HG03354 (cell line): ENCODE measurements around the gene DBNL.

Experiments used
- ATAC-seq: cut with Tn5 transposase; IDR thresholded peaks from one replicate; pipeline ENCODE4 v1.9.1; 2021; ENCODE audit warnings: mild to moderate bottlenecking; ENCODE audit not compliant: unreplicated experiment, poor library complexity, severe bottlenecking

The DBNL gene

DNA sequence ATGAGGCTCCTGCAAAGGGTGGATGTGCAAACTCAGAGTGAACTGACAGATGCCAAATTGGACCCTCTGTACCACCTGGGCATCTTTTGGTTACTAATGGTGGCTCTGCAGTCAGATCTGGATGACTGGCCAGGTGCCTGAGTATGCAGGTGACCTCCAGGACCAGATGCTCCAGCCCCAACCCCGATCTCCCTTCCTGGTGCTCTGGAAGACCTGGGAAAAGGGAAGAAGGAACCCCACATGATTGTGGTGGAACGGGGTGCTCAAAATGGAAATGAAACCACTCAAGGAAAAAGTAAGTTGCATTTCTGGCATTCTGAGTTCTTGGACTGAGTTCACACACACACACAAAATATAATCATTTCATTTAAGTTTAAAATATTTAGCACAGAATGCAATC, 49.9 kb downstream of the DBNL start:
- ATAC-seq = no peak

DNA sequence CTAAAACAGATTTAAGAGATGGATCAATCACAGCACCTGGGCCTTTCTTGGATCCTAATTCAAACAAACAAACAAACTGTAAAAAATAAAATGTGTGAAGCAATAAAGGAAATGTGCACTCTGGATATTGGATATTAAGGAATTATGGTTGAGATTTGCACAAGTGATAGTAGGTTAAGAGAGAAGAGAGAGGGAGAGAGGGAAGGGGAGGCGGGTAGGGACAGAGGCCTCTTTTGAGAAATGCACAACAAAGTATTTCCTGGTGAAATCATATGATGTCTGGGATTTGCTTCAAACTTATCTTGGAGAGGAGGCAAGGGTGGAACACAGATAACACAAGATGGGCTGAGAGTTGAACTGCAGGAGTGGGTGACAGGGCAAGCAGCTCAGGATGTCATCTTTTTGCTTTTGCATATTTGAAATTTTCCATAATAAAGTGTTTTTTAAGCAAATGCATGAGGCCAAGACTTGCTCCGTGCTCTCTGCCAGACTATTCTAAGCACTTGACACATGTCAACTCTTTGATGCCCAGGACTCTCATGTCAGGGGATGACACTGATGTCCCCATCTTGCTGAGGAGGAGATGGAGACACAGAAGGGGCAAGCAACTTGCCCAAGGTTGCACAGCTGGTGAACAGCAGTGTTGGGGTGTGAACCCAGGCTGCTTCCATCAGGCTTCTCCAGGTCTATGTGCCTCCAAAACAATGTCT, 50.5 kb downstream of the DBNL start:
- ATAC-seq = no peak

DNA sequence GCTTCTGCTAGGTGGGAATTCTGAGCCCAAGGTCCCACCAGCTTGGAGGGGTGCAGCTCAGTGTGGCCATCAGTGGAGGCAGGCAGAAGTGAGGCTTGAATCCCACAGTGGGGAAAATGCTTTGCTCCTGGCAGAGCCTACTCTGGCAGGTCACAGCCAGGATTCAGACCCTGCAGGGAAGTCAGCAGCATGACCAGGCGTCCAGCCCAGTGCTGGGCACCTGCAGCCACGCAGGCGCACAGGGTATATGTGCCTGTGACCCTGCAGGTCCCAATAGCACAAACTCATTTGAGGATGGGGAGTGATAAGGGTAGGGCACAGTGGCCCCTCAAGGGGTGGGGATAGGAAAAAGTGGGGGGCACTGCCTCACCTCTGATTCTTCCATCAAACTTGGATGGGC, 51.3 kb downstream of the DBNL start:
- no peak for ATAC-seq

DNA sequence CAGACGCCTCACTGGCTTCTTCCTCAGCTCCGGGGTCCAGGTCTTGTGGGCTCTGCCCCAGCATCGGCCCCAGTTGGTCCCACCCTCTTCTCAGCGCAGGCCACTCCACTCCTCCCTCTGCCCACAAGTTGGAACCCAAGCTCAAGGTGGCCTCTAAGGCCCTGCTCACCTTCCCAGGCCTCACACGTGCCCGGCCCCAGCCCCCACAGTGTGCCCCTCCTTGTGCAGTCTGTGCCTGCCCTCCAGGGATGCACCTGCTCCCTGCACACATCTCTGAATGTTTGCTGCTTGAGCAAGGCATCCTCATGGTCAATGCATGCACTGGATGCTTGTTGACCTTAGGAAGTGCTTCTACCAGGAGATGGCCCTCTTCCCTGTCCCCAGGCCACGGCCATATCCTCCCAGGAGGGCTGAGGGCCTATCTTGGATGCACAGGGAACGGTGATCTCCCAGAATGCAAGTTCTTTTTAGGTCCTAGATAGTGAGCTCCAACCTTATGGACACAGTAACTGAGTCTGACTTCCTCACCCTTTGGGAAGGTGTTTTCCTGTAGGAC, 51.9 kb downstream of the DBNL start:
- no peak for ATAC-seq

DNA sequence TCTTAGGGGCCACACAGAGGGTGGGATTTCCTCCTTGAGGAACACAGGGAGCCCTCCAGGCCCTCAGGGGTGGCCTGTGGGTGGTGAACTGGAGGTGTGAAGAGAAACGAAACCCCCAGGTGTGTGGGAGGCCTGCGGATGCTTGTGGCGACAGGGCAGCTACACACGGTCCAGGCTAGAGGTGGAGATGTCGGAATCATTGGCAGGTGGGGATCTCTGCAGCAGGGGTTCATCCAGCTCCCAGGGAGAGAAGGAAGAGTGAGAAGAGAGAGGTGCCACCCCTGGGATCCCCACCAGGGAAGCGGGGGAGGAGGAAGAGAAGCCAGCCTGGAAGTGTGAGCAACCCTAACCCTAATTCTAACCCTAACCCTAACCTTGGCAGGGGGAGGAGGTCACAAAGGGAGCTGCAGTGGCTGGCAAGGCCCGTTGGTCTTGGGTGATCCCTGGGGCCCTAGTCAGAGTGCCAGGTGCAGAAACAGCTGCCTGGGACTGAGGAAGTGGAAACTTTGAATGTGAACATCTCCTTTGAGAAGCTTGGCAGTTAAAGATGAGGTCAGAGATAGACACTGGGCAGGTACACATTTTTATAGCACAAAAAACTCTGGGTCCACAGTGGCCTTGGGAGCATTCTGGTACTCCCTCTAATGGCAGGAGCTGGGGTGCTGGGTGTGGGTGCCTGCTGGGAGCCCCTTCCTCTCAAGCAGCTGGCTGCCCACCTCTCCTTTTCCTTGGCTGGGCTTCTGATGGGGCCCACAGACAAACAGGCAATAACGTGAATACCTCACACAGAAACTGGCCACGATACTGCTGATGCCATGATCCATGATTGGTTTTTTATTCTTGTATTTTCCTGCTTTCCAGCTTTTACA, 52.8 kb downstream of the DBNL start:
- peak; percentile 85 for ATAC-seq

DNA sequence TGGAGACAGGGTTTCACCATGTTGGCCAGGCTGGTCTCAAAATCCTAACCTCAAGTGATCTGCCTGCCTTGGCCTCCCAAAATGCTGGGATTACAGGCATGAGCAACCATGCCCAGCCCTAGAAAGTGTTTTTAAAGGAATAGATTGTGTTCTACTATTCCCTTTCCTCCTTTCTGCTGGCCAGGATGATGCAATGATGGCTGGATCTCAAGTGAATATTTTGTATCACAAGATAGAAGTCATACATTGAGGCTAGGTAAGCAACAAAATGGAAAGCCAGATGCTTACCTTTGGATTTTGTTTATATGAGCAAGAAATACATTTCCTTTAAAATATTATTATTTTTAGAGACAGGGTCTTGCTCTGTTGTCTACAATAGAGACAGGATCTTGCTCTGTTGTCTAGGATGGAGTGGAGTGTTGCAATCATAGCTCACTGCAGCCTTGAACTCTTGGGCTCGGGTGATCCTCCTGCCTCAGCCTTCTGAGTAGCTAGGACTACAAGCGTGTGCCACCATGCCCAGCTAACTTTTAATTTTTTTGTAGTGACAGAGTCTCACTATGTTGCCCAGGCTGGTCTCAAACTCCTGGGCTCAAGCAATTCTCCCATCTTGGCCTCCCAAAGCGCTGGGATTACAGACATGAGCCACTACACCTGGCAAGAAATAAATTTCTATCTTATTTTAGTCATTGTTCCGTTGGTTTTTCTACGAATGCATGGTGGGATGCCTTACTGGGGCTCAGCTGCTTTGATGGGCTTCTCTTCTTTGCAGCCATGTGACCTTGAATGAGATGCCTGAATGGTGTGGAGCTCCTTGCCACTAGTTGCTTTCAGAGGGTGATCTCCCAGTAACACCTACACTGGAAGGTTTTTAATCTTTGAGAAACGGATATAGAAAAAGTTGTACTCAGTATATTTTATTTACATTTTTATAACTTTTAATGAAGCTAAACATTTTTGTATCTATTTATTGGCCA, 53.9 kb downstream of the DBNL start:
- ATAC-seq = no peak

DNA sequence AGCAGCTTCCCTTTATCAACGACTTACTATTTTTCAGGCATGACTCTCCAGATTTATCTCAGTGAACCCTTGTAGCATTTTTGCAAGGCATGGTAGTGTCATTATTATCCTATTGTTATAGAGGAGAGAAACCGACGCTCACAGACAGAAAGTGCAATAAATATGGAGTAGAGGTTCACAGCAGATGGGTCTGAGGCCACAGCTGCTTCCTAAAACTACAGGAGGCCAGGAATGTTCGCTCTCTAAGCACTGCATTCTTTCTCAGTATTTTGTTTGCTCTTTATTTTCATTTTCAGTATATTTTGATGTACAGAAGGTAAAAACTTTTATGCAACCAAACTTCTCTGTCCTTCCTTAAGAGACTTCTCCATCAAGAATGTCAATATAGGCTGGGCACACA, 55.2 kb downstream of the DBNL start:
- ATAC-seq = no peak

DNA sequence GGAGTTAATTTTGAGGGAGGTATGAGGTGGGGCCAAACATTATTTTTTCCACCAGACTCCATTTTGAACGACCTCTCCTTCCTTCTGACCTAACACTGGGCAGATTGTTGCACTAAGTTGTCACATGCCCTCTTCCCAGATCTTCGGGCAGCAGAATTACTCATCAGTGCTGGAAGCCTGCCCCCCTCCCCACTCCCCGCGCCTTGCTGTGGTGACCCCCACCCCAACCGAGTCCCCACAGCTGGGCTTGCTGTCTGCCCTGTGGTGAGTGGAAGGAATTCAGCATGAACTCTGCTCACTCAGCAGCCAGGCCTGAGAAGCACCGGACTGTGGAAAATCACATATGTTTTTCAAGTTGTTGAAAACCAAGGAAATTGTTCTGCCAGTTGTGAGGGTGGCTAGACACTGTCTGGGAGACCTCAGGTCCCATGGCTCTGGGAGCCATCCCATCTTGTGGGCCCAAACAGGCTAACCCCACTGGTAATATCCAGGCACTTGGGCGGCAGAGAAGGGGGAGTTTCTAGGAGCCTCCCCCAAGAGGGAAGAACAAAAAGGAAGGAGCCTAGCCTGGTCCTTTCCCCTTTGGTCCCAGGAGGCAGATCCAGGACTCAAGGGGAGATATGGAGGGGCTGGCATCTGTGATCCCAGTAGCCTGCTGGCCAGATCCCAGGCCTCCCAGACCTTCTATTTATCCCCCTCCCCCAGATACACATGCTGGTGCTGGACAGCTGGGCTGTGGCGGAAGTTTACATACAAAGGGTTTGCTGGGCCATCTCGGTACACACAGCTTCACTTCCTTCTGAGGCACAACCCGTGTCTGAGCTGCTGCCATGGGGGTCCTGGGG, 56.2 kb downstream of the DBNL start:
- ATAC-seq = no peak

DNA sequence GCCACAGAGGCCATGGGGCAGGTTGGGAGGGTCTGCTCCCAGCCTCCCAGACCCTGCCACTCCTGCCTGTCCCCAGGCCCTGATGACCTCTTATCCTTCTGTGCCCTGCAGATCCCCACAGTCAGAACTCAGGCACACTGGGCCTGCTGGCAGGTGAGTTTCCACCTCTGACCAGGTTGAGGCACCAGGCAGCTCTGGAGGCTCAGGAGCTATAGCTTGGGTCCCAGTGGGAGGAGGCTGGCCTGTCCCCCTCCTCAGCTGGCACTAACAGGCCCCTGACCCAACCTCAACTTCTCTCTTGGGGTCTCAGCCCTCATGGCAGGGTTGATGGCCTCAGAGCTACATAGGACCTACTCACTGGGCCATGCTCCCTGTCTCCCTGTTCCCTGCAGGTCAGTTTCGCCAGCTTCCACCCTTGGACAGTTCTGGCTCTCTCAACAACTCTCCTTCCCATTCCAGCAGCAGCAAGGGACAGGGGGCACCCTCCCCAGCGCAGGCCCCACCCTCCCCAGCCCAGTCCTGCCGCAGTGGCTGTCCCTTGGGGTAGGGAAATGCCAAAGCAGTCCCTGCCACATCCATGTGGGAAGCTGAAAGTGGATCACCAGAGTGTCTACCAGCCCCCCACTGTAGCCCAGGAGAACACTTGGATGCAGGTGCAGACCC, 56.9 kb downstream of the DBNL start:
- no peak for ATAC-seq

DNA sequence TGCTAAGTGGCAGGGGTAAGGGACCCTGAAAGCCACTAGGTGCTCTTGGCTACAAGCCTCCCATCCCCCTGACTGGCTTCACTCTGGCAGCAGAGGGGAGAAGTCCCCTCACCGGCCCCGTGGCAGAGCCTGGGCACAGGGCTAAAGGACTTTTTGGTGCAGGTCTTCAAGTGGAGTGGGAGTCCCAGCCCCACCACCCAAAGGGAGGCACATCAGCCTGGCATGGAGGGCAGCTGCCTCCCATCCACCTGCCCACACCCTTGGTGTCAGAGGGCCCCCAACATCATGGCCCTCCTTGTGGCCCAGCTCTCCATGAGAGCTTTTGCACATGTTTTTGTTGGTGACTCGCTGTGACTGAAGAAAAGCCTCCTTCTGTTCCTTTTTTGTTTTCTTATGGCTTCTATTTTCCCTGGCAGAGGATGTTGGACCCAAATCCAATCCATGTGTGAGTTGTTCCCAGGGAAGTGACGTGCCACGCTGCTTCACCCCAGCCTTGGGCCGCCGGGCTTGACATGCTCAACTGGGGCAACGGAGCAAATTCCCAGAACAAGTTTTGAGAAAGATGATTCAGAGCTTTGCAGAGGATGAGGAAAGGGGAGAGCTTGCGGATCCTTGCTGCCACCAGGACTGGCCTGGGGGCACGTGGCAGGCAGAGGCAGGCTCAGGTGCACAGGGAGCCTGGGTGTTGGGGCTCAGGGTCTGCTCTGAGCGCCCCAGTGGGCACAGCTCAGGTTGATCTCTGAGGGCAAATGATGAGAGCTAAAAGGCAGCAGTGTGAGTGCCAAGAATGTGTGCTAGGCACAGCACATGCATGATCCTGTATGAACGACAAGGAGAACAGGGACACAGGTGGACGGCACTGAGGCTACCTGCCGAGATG, 57.7 kb downstream of the DBNL start:
- ATAC-seq = no peak

DNA sequence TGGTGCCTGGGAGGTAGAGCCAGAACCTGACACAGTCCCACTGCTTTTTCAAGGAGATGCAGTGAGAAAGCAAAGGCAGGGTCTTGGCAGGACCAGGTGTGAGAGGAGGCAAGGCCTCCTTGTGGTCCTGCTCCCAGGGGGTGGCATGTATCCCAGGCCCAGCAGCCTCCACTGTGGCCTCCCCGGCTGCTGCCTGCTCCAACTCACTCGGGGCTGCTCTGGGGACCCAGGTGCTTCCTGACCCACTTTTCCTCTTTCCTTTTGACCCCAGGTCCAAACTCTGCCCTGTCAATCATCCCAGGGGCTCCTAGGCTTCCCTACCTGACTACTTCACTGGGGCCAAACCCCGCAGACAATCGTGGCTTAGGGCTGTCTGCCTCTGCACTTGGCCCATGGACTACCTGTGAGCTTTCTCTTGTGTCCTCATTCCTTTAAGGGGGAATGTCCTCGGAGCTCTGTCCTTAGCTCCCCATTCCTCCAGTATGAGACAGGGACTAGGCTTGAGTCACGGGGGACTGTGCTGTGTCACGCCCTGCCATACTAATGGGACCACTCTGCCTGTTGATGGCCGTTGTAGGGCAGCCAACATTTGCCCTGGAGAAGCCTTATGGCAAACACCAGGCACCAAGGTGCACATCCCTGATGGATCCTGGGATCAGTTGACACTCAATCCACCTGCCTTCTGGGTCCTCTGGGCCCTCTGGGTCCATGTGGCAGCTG, 58.5 kb downstream of the DBNL start:
- no peak for ATAC-seq

DNA sequence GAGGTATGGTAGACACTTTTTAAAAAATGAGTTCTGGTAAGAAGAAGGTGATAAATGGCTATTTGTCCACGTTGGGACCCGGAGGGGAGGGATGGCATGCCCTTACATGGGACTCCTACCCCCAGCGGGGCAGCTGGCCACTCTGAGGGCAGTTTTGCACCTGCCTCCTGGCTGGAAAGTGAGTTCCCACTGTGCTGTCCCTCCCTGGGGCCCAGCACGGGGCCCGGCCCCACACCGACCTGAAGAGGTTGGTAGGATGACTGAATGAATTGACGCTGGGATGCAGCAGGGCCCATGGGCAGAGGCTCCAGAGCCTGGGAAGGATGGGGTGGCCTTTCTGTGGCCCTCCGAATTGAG, 59.0 kb downstream of the DBNL start:
- no peak for ATAC-seq

DNA sequence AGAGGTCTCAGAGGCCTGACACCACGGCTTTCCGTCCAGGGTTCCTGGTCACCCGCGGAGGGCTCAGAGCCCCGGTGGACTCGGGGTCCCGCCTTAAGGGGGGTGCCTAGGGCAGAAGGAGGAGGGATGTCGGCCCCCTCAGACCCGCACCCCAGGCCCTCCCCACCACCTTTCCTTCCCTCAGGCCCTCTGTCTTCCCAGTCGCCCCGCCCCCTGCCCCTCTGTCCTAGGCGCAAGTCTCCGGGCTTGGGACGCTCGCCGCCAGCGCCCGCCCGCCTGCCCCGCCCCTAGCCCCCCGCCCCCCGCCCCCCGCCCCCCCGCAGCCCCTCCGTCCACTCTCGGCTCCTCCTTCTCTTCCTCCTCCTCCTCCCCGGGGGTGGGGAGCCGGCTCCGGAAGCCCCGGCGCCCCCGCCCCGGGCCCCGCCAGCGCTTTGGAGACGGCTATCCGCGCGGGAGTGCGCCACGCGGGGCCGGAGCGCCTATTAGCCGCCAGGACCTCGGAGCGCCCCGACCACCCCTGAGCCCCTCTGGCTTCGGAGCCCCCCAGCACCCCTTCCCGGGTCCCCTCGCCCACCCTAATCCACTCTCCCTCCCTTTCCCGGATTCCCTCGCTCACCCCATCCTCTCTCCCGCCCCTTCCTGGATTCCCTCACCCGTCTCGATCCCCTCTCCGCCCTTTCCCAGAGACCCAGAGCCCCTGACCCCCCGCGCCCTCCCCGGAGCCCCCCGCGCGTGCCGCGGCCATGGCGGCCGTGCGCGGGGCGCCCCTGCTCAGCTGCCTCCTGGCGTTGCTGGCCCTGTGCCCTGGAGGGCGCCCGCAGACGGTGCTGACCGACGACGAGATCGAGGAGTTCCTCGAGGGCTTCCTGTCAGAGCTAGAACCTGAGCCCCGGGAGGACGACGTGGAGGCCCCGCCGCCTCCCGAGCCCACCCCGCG, 59.7 kb downstream of the DBNL start, which contains the start of gene AEBP1:
TSS of gene AEBP1 (plus strand) at position 423 of the 937 bp plus-strand sequence. CDS start at position 744, 321 bp downstream.
- ATAC-seq = no peak

DNA sequence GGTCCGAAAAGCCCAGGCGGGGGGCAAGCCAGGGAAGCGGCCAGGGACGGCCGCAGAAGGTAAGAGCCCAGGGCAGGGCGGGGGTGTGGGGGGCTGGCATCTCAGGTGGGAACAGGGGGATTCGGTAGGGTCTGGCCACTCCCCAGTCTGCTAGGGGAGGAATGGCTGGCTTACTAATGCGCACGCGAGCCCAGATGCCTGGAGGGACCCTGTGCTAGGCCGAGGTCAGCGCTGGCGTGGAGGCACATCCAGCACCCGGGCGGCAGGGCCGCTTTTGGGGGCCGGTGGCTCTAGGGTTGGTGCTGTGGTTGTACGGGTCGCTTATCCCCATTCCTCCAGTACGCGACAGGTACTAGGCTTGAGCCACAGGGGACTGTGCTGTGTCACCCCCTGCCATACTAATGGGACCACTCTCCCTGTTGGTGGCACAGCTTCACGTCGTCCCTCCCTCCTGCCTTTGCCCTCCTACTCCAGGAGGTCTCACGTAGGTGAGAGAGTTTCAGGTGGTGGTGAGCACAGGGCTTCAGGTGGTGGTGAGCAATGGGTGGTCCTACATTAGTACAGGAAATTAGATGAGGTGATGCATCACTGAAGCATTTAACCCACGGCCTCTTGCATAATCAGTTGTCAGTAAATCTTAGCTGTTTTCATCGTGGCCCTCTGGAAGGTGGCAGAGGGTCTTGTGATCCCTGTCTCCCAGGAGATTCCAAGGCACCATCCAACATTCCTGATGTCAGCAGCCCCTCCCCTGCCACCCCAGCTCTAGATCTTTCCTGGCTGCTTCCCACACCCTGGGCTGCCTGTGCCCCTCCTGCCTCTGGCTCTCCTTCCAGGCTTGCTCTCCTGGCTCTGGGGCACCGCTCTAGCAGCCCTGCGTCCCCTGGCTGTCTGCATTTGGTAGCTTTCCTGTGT, 60.6 kb downstream of the DBNL start:
- no peak for ATAC-seq

DNA sequence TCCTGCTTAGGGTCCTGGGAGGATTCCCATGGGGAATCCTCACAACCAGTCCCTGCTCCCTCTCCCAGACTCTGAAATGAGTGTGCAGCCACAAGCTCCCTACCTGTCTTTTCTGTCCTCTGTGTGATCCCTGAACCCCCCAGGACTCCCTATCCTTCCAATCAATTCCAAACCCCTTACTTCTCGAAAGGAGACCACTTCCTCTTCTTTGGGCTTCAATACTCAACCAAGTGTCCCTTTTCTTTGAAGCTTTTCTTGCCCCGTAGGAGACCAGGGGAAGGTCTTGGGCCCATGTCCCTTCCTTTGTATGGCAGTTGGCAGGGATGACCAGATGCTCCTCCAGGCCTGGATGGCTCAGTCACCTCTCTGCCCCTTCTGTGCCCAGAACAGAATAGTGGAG, 61.3 kb downstream of the DBNL start:
- ATAC-seq = no peak
